IPS-20b (cell line): ENCODE data around the gene LBH.
A peak's percentile ranks its signal among the peaks of the same experiment; 100 is the strongest.

Experiments
- H3K27ac ChIP-seq: one replicate; pipeline ENCODE4 v1.5.1; 2013; ENCODE audit warnings: low read length
- H3K27me3 ChIP-seq: 2 replicates; pipeline ENCODE4 v1.6.1; 2013; ENCODE audit warnings: mild to moderate bottlenecking, low read length, inconsistent platforms; ENCODE audit not compliant: insufficient read depth
- H3K36me3 ChIP-seq: 2 replicates; pipeline ENCODE4 v1.6.1; 2013; ENCODE audit warnings: low read depth, mild to moderate bottlenecking, inconsistent platforms, low read length, moderate library complexity; ENCODE audit not compliant: insufficient read depth
- H3K4me1 ChIP-seq: 2 replicates; pipeline ENCODE4 v1.6.1; 2013; ENCODE audit warnings: mild to moderate bottlenecking, control low read depth, inconsistent platforms, low read length, moderate library complexity; ENCODE audit not compliant: insufficient read depth
- H3K4me3 ChIP-seq: 2 replicates; pipeline ENCODE4 v1.5.1; 2013; ENCODE audit warnings: mild to moderate bottlenecking, low read length, inconsistent platforms
- H3K9ac ChIP-seq: 2 replicates; pipeline ENCODE4 v1.6.1; 2013; ENCODE audit warnings: low read depth, mild to moderate bottlenecking, inconsistent platforms, low read length, moderate library complexity
- H3K9me3 ChIP-seq: 2 replicates; pipeline ENCODE4 v1.6.1; 2013; ENCODE audit warnings: mild to moderate bottlenecking, low read depth, low read length, inconsistent platforms; ENCODE audit not compliant: insufficient read depth

LBH gene

DNA sequence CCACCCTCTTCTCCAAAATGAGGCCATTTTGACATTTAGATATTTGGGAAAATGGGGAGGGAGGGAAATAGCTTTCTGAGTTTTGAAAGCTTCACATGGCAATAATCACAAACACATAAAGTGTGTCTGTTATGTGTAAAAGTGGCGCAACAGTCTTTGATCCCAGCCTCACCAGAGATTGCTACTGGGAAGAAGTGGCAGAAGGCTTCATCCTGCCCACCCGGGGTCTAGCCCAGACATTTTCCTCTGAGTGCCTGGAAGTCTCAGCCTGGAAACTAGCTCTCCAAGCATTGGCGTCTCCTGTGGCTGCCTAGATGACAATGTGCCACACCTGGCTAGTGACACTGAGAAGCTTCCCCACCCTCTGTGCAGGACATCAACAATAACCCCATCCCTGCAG is 1.7 kb upstream of the LBH start:
- no peaks in the 10 kb centered on the region for H3K9me3 ChIP-seq
- H3K36me3 ChIP-seq, result no peaks in the 10 kb centered on the region
- H3K27ac ChIP-seq, result no peak overlapping the region
- H3K4me1 ChIP-seq, result peaks cover 13% of the 10 kb centered on the region
- H3K27me3 ChIP-seq, result peaks cover 56% of the 10 kb centered on the region
- no peak overlapping the region for H3K4me3 ChIP-seq
- no peak overlapping the region for H3K9ac ChIP-seq

DNA sequence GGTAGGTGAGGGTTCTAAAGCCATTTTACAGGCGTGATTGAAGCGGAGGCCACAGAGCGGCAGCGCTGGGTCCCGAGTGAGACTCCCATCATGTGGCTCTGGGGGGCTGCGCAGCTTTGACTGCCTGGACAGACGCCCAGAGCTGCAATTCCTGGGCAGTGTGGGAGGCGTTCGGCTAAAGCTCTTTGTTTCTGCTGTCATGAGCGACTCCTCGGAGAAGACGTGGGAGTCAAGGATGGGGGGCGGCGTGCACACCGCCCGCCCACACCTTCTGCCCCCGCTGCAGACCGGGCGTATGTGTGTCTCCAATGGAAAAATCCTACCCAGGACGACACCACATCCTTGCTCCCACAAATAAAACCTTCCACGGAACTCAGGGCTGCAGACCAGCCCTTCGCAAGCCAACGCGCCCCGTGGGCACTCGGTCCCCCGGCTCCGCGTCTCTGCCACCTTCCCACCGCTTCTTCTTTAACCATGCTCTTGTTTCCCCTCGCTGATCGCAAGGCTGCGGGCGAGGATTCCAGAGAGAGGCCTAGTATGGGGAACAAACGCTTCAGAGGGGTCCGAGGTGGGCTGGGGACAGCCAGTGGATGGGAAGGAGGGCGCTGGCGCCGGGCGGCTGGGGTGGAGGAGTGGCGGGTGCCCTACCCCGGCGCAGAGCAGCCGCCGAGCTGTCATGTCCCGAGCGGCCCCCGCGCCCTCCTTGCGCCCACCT is 680 bp upstream of the LBH start:
- Histone ChIP-seq H3K9me3 (no peaks in the 10 kb centered on the region), H3K9ac (peak overlapping the region; percentile 42; the same call in 1 of the 2 replicates), H3K27ac (no peak overlapping the region), H3K4me3 (peak overlapping the region; percentile 71), H3K4me1 (peaks cover 10% of the 10 kb centered on the region), H3K27me3 (peaks cover 56% of the 10 kb centered on the region), H3K36me3 (0 out of 2 replicates have a peak, but pooled peaks cover 7% of the 10 kb centered on the region)

DNA sequence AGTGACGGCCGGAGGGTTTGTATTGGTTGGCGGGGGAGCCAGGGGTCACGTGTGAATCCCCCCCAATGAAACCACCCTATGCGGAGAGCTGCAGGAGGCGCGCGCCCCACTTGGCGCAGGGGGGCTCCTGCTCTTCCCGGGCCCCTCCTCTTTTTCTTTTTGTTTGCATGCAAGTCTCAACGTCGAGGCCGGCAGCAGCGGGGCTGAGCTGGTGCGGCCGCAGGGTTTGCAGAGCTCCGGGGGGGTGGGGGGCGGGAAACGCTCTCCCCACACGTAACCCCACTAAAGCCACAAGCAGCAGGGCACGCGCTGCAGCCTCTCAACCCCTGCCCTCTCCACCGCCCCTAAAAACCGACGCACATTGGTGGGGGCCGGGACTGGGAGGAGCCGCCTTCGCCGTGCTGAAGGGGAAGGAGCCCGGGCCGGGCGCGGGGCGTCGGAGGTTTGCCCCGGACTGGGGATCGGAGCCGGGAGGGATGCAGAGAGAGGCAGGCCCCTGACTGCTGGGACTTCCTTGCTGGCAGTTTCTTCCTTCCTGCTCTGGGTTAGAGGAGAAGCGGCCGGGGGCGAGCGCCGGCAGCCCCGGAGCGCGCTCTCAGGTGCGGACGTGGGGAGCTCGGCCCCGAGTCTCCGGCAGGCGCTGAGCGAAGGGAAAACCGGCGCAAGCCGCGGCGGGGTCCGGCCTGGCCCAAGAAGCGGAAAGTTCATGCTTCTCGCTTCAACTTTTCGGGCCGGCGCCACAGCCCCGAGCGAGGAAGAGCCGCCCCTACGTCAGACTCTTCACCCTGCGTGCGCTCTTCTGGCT is 864 bp downstream of the LBH start:
- H3K4me1 ChIP-seq, result peaks cover 9% of the 10 kb centered on the region
- no peaks in the 10 kb centered on the region for H3K9me3 ChIP-seq
- H3K36me3 ChIP-seq, result peaks cover 21% of the 10 kb centered on the region
- no peak overlapping the region for H3K27ac ChIP-seq
- H3K9ac ChIP-seq, result peak overlapping the region; percentile 83
- peaks cover 56% of the 10 kb centered on the region for H3K27me3 ChIP-seq
- H3K4me3 ChIP-seq, result peak overlapping the region; percentile 71

DNA sequence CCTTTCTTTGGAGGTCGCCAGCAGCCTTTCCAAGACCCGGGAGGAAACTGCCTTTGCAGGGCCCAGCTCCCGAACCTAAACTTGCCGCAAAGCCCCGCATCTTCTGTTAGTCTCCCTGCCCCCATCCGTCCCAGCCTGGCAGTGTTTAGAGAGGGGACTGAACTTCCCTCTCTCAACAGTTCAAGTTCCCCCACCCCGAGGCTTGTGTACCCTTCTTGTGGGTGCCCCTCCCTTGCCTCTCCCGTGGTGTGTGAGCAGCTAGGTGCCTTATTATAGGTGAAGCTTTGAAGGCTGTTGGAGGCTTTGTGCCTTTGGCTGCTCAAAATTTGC is 1.4 kb downstream of the LBH start:
- Histone ChIP-seq H3K36me3 (peaks cover 21% of the 10 kb centered on the region), H3K9me3 (no peaks in the 10 kb centered on the region), H3K9ac (peak overlapping the region; percentile 83), H3K4me3 (peak overlapping the region; percentile 71), H3K4me1 (peaks cover 9% of the 10 kb centered on the region), H3K27ac (no peak overlapping the region), H3K27me3 (peaks cover 56% of the 10 kb centered on the region)

DNA sequence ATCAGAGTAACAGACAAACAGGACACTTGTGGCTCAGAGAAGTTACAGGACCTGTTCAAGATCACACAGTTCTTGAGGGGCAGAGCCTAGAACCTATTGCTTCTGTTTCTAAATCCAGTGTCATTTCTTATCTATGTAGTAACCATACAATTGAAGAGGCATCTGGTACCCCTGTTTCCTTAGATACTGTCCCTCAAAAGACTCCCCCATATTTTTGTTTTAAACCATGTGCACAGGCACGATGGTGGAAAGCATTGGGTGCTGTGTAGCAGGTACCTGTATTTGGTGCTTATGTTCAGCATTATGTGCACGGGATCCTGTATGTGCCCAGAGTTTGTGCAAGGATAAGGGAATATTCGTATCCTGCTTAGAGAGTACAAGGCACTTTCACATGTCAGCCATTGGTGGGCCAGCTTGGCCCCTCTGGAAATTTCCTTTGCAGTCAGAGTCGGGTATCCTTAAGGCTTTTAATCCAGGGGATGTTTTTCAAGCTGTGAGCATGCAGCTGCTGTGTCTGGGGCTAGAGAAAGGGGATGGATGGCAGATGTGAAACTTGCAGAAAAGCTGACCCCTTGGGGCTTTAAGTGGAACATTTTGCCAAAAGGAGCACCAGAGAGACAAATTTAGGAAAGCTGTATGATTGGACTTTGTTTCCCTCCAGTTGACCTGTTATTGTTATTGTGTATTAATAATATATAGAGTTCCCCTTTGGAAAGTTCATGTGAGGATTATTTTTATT is 2.1 kb downstream of the LBH start:
- Histone ChIP-seq H3K36me3 (peaks cover 22% of the 10 kb centered on the region), H3K9ac (peak overlapping the region; percentile 83; the same call in 1 of the 2 replicates), H3K27ac (no peak overlapping the region), H3K4me1 (peaks cover 9% of the 10 kb centered on the region), H3K9me3 (no peaks in the 10 kb centered on the region), H3K4me3 (peak overlapping the region; percentile 71), H3K27me3 (peaks cover 50% of the 10 kb centered on the region)

DNA sequence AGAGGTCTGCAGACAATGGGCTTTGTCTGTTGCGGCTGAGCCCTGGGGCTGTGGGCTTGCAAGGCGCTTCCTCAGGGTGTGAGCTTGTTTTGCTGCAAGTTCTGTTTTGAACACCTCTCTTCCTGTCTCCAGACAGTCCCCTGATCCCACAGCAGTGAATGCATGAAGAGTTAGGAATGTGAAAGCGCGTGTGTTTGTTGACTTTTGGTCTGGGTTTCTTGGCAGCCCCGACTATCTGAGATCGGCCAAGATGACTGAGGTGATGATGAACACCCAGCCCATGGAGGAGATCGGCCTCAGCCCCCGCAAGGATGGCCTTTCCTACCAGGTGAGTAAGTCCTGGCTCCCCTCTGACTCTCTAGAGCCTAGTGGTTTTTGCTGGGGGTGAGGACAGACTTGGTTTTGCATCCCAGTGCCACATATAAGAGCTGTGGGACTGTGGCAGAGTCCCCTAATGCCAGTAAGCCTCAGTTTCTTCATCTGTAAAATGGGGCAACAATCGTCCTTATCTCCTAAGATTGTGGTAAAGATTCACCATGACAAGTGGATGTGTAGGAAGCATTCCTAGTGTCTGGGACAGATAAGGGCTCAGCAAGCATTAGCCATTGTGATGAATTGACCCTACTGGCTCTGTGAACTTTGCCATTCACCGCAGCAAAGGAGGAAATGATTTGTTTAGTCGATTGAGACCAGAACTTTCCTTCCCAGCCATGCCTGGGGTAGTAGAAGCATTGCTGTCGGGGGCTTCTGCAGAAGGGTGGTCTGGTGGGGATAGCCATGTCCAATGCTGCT is 3.0 kb downstream of the LBH start:
- H3K4me3 ChIP-seq, result 0 out of 2 replicates have a peak overlapping the region, but pooled peaks have one; percentile 15
- no peak overlapping the region for H3K9ac ChIP-seq
- no peaks in the 10 kb centered on the region for H3K9me3 ChIP-seq
- peaks cover 43% of the 10 kb centered on the region for H3K27me3 ChIP-seq
- H3K36me3 ChIP-seq, result peaks cover 23% of the 10 kb centered on the region
- peaks cover 9% of the 10 kb centered on the region for H3K4me1 ChIP-seq
- no peak overlapping the region for H3K27ac ChIP-seq

DNA sequence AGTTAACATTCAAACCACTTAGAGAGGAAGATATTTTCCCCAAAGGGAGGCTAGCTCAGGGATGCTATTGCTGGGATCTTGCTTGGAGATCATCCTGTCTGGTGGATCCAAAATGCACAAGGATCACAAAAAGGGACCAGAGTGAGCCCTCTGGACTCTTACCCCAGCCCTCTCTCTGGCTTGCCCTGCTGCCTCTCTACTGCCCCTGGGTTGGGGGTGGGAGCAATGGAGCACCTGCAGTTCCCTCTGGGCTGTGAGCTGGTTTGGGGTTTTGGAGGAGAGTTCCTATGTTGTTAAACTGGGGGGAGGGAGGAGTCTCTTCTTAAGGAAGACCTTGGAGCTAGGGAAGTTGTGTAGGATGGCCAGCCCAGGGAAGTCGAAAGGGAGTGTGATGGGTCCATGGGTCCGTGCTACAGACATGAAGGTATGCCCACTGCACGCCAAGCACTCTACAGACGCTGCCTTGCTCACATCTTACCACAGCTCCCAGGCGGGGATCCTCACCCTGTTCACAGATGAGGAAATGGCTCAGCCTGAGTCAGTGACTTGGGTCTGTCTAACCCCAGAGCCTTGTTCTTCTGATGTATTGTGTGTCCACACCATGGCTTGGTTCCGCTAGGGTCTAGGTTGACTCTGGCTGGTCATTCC is 3.8 kb downstream of the LBH start:
- Histone ChIP-seq H3K4me1 (peaks cover 9% of the 10 kb centered on the region), H3K27me3 (peaks cover 36% of the 10 kb centered on the region), H3K9me3 (no peaks in the 10 kb centered on the region), H3K9ac (no peak overlapping the region), H3K4me3 (no peak overlapping the region), H3K36me3 (peaks cover 28% of the 10 kb centered on the region), H3K27ac (no peak overlapping the region)

DNA sequence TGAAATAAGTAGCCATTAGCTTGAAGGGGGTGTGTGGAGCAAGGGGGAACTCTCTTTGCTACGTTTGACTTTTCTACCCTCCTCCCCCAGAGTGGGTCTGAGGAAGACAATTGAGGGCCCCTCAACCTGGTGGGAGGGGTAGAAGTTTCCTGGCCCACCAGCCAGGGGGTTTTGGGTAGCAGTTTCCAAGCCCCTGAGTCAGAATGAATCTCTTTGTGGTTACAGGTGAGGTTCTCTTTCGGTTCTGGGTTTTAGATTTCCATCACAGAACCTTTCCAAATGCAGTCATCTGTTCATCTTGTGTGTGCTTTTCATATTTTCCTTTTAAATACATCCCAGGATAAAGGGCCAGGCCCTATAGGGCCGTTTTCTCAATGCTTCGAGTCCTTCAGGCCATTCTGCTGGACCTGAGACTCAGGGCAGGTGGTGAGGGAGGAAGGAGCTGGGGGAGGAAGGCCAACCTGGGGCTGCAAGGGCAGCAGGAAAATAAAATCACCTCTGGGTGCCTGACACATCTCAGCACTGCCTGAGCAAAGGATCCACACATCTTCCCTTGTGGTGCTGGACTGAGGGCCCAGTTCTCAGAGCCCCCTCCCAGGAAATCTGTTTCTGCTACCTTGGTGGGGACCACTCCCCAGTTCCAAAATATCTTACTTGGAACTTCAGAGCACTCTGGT is 4.7 kb downstream of the LBH start:
- H3K4me1 ChIP-seq, result peaks cover 9% of the 10 kb centered on the region
- no peaks in the 10 kb centered on the region for H3K9me3 ChIP-seq
- H3K9ac ChIP-seq, result no peak overlapping the region
- no peak overlapping the region for H3K4me3 ChIP-seq
- peaks cover 33% of the 10 kb centered on the region for H3K36me3 ChIP-seq
- no peak overlapping the region for H3K27ac ChIP-seq
- H3K27me3 ChIP-seq, result peaks cover 27% of the 10 kb centered on the region

DNA sequence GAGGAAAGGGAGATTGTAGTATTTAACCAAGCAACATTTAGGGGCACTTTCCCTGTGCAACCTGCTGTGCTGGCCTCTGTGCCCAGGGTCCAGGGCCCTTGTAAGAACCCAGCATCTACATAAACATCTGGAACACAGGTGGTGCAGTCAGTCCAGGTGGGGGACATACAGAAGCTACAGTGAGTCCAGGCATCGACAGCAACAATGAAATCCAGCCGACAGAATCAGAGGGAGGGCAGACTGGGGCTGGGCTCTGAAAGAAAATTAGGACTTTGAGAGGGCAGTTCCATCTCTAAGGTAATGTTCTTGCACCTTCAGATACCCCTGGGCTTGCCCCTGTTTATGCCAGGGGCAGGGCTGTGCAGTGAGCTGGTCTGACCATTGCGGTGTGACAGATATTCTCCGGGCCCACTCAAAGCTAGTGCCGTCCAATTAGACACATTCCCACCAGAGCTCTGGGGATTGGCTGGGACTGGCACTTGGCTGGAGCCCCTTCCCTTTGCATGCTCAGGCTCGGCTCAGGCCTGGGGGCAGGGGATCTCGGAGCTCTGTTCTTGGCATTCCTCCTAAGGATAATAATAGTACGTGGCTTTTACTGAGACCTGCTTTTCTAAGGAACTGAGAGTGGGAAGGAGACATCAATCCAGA is 5.4 kb downstream of the LBH start:
- Histone ChIP-seq H3K9ac (no peak overlapping the region), H3K4me1 (peaks cover 9% of the 10 kb centered on the region), H3K27ac (no peak overlapping the region), H3K36me3 (peaks cover 33% of the 10 kb centered on the region), H3K27me3 (peaks cover 20% of the 10 kb centered on the region), H3K4me3 (no peak overlapping the region), H3K9me3 (no peaks in the 10 kb centered on the region)

DNA sequence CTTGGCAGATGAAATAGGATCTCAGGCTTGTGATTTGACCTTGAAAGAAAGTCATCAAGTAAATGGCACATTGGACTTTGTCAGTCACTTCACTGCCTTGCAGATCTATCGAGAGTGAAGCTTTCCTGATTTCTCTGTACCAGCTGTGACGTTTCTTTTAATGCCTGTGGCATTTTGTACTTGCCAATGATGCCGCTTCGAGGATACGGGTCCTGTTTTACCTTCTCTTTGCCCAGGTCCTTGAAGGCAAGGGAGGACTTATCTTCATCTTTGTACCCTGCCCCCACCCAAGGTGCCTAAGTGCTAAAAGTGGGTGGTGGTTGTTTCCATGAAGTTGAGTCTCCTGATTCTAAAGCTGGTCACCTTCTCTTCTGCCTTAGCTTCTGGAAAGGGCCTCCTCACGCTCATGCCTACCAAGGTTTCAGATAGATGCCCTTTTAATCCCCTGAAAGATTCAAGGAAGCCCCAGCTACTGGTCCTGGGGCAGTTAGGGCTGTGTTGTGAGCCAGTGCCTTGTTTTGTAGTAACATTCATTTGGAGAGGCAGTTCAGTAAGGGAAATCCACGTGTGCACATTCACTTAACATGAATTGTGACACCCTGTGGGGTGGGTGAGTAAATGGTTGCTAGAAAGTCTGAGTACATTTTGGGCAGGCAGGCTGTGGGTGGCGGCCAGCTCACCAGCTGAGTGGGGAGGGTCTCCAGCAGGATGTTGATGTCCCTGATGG is 6.1 kb downstream of the LBH start:
- Histone ChIP-seq H3K4me3 (no peak overlapping the region), H3K27ac (no peak overlapping the region), H3K36me3 (peaks cover 33% of the 10 kb centered on the region), H3K9ac (no peak overlapping the region), H3K4me1 (peaks cover 9% of the 10 kb centered on the region), H3K27me3 (peaks cover 18% of the 10 kb centered on the region), H3K9me3 (no peaks in the 10 kb centered on the region)
